ENCODE data around the gene MYBBP1A. TPM values are rescaled to one million over a fixed set of nuclear protein-coding genes. Genes with fewer than 3 reads are reported as not detected.
"Not testable (repeated sequence)": the region's sequence is repeated elsewhere in the genome, so short reads cannot be mapped to it uniquely, and the experiment has no call there.

Gene MYBBP1A
- 41.7 TPM for polyA plus RNA-seq (2012; ENCODE audit: low read depth, missing spikeins)

GRCh38 chr17:4554997-4555799 is at the start of gene MYBBP1A:
Gene MYBBP1A, minus strand, starts transcription at chr17:4555384. Its CDS starts 60 bp downstream, at chr17:4555324.
- DNase-seq (ENCODE audit: insufficient read length, low spot score): peak; percentile 100
- FAIRE-seq: peak; percentile 97
- TF ChIP-seq TAF1 (IDR thresholded peaks at IDR 0.05; ENCODE audit: low read depth, low read length) (peak; percentile 84), POLR2A (IDR thresholded peaks at IDR 0.05; ENCODE audit: low read depth, low read length) (peak; percentile 96), PAX5 (IDR thresholded peaks at IDR 0.05; ENCODE audit: insufficient read depth, low read length, severe bottlenecking) (no peak), SPI1 (IDR thresholded peaks at IDR 0.05; ENCODE audit: low read depth, low read length) (peak; percentile 81), POU2F2 (IDR thresholded peaks at IDR 0.05; ENCODE audit: low read depth, low read length) (peak; percentile 82), POLR2AphosphoS5 (IDR thresholded peaks at IDR 0.05; ENCODE audit: low read depth, low read length) (peak; percentile 96)

GRCh38 chr17:4604736-4605135 is 49.6 kb upstream of the MYBBP1A start:
- not testable (repeated sequence) for DNase-seq (ENCODE audit: insufficient read length, low spot score); FAIRE-seq

GRCh38 chr17:4604111-4604644 is 49.0 kb upstream of the MYBBP1A start:
- no peak for TF ChIP-seq SPI1 (IDR thresholded peaks at IDR 0.05; ENCODE audit: low read depth, low read length)
- no peak for TF ChIP-seq TAF1 (IDR thresholded peaks at IDR 0.05; ENCODE audit: low read depth, low read length)
- no peak for TF ChIP-seq POLR2AphosphoS5 (IDR thresholded peaks at IDR 0.05; ENCODE audit: low read depth, low read length)
- no peak for TF ChIP-seq PAX5 (IDR thresholded peaks at IDR 0.05; ENCODE audit: insufficient read depth, low read length, severe bottlenecking)
- no peak for TF ChIP-seq POU2F2 (IDR thresholded peaks at IDR 0.05; ENCODE audit: low read depth, low read length)
- no peak for TF ChIP-seq POLR2A (IDR thresholded peaks at IDR 0.05; ENCODE audit: low read depth, low read length)
- no peak for FAIRE-seq
- peak; percentile 5 for DNase-seq (ENCODE audit: insufficient read length, low spot score)

- FAIRE-seq: no peak
- no peak for DNase-seq (ENCODE audit: insufficient read length, low spot score)
These were observed 46.9 kb upstream of the MYBBP1A start for GRCh38 chr17:4602041-4602440.

GRCh38 chr17:4601326-4601725 is 46.1 kb upstream of the MYBBP1A start:
- TF ChIP-seq PAX5 (IDR thresholded peaks at IDR 0.05; ENCODE audit: insufficient read depth, low read length, severe bottlenecking) (no peak), POLR2A (IDR thresholded peaks at IDR 0.05; ENCODE audit: low read depth, low read length) (no peak), POLR2AphosphoS5 (IDR thresholded peaks at IDR 0.05; ENCODE audit: low read depth, low read length) (no peak), TAF1 (IDR thresholded peaks at IDR 0.05; ENCODE audit: low read depth, low read length) (no peak), SPI1 (IDR thresholded peaks at IDR 0.05; ENCODE audit: low read depth, low read length) (no peak), POU2F2 (IDR thresholded peaks at IDR 0.05; ENCODE audit: low read depth, low read length) (no peak)
- no peak for FAIRE-seq
- no peak for DNase-seq (ENCODE audit: insufficient read length, low spot score)

More at GRCh38 chr17:4602041-4602440, 46.9 kb upstream of the MYBBP1A start:
- TF ChIP-seq POLR2A (IDR thresholded peaks at IDR 0.05; ENCODE audit: low read depth, low read length) (no peak), PAX5 (IDR thresholded peaks at IDR 0.05; ENCODE audit: insufficient read depth, low read length, severe bottlenecking) (no peak), POLR2AphosphoS5 (IDR thresholded peaks at IDR 0.05; ENCODE audit: low read depth, low read length) (no peak), SPI1 (IDR thresholded peaks at IDR 0.05; ENCODE audit: low read depth, low read length) (no peak), TAF1 (IDR thresholded peaks at IDR 0.05; ENCODE audit: low read depth, low read length) (no peak)

- no peak for FAIRE-seq
- TF ChIP-seq SPI1 (IDR thresholded peaks at IDR 0.05; ENCODE audit: low read depth, low read length) (no peak), POLR2AphosphoS5 (IDR thresholded peaks at IDR 0.05; ENCODE audit: low read depth, low read length) (no peak), TAF1 (IDR thresholded peaks at IDR 0.05; ENCODE audit: low read depth, low read length) (no peak), POLR2A (IDR thresholded peaks at IDR 0.05; ENCODE audit: low read depth, low read length) (no peak), POU2F2 (IDR thresholded peaks at IDR 0.05; ENCODE audit: low read depth, low read length) (no peak), PAX5 (IDR thresholded peaks at IDR 0.05; ENCODE audit: insufficient read depth, low read length, severe bottlenecking) (no peak)
- no peak for DNase-seq (ENCODE audit: insufficient read length, low spot score)
These were observed 45.4 kb upstream of the MYBBP1A start for GRCh38 chr17:4600563-4600962.

GRCh38 chr17:4599505-4600281 is 44.5 kb upstream of the MYBBP1A start:
- FAIRE-seq (no peak), DNase-seq (ENCODE audit: insufficient read length, low spot score) (no peak)
- TF ChIP-seq SPI1 (IDR thresholded peaks at IDR 0.05; ENCODE audit: low read depth, low read length) (no peak), POU2F2 (IDR thresholded peaks at IDR 0.05; ENCODE audit: low read depth, low read length) (no peak), POLR2A (IDR thresholded peaks at IDR 0.05; ENCODE audit: low read depth, low read length) (no peak)

GRCh38 chr17:4598776-4599504 is 43.8 kb upstream of the MYBBP1A start:
- FAIRE-seq: no peak
- no peak for DNase-seq (ENCODE audit: insufficient read length, low spot score)
- TF ChIP-seq PAX5 (IDR thresholded peaks at IDR 0.05; ENCODE audit: insufficient read depth, low read length, severe bottlenecking) (no peak), POLR2AphosphoS5 (IDR thresholded peaks at IDR 0.05; ENCODE audit: low read depth, low read length) (no peak), SPI1 (IDR thresholded peaks at IDR 0.05; ENCODE audit: low read depth, low read length) (no peak), TAF1 (IDR thresholded peaks at IDR 0.05; ENCODE audit: low read depth, low read length) (no peak), POLR2A (IDR thresholded peaks at IDR 0.05; ENCODE audit: low read depth, low read length) (no peak), POU2F2 (IDR thresholded peaks at IDR 0.05; ENCODE audit: low read depth, low read length) (no peak)

- FAIRE-seq (no peak), DNase-seq (ENCODE audit: insufficient read length, low spot score) (no peak)
- TF ChIP-seq POLR2A (IDR thresholded peaks at IDR 0.05; ENCODE audit: low read depth, low read length) (no peak), TAF1 (IDR thresholded peaks at IDR 0.05; ENCODE audit: low read depth, low read length) (no peak), POU2F2 (IDR thresholded peaks at IDR 0.05; ENCODE audit: low read depth, low read length) (no peak), PAX5 (IDR thresholded peaks at IDR 0.05; ENCODE audit: insufficient read depth, low read length, severe bottlenecking) (no peak), POLR2AphosphoS5 (IDR thresholded peaks at IDR 0.05; ENCODE audit: low read depth, low read length) (no peak), SPI1 (IDR thresholded peaks at IDR 0.05; ENCODE audit: low read depth, low read length) (no peak)
These were observed 42.8 kb upstream of the MYBBP1A start for GRCh38 chr17:4597975-4598374.
